ENCODE results near the gene GPR161.

GRCh38 chr1:168106274-168106673 is 30.5 kb downstream of the GPR161 start:
- TF ChIP-seq MAX (IDR thresholded peaks at IDR 0.05) (no peak), JUND (IDR thresholded peaks at IDR 0.05) (no peak), CTCF (IDR thresholded peaks at IDR 0.05 in 2 of 3, conservative IDR thresholded peaks at IDR 0.05 in 1 of 3; ENCODE audit: borderline replicate concordance in 1 of 3, insufficient read depth in 1 of 3, low read depth in 2 of 3, low read length in 2 of 3) (no peak), POLR2A (IDR thresholded peaks at IDR 0.05; ENCODE audit: borderline replicate concordance, extremely low read depth, insufficient read depth, insufficient read length) (no peak), EZH2 (IDR thresholded peaks at IDR 0.05) (no peak), ATF3 (IDR thresholded peaks at IDR 0.05) (no peak), SP1 (IDR thresholded peaks at IDR 0.05; ENCODE audit: low read depth) (no peak), POLR2AphosphoS5 (IDR thresholded peaks at IDR 0.05; ENCODE audit: low read depth, low read length) (no peak), CBX3 (IDR thresholded peaks at IDR 0.05; ENCODE audit: low read depth) (no peak), EZH2phosphoT487 (IDR thresholded peaks at IDR 0.05; ENCODE audit: borderline replicate concordance) (no peak), FOSL1 (IDR thresholded peaks at IDR 0.05; ENCODE audit: low read depth) (no peak)
